GM20000 (cell line): ENCODE results near the gene PARVA.

Experiments used
- DNase-seq: peaks from one replicate; pipeline ENCODE4 v3.0.0; 2012; ENCODE audit warnings: low spot score
- CTCF ChIP-seq: IDR thresholded peaks from 2 replicates; pipeline ENCODE4 v1.5.1; 2012; ENCODE audit warnings: mild to moderate bottlenecking, control low read depth; ENCODE audit errors: extremely low read depth, missing control alignments

Gene PARVA

DNA sequence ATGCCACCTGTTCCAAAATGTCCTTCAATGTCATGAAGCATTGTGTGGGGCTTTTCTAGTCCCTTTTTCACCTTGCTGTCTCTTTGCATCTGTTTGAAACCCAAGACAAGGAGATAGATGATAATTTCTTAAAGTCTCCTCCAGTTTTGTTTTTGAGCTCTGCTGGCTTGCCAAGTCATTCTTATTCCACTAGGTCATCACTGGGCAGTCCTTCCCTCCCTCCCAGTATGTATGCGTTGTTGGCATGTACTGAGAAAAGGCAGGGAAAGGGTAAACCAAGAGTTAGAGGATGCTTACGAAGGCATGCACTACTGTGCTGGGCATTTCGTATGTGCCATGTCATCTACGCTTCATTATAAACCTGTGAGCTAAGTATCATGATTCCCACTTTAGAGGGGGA is 78.6 kb downstream of the PARVA start:
- TF ChIP-seq CTCF = no peak
- no peak for DNase-seq

DNA sequence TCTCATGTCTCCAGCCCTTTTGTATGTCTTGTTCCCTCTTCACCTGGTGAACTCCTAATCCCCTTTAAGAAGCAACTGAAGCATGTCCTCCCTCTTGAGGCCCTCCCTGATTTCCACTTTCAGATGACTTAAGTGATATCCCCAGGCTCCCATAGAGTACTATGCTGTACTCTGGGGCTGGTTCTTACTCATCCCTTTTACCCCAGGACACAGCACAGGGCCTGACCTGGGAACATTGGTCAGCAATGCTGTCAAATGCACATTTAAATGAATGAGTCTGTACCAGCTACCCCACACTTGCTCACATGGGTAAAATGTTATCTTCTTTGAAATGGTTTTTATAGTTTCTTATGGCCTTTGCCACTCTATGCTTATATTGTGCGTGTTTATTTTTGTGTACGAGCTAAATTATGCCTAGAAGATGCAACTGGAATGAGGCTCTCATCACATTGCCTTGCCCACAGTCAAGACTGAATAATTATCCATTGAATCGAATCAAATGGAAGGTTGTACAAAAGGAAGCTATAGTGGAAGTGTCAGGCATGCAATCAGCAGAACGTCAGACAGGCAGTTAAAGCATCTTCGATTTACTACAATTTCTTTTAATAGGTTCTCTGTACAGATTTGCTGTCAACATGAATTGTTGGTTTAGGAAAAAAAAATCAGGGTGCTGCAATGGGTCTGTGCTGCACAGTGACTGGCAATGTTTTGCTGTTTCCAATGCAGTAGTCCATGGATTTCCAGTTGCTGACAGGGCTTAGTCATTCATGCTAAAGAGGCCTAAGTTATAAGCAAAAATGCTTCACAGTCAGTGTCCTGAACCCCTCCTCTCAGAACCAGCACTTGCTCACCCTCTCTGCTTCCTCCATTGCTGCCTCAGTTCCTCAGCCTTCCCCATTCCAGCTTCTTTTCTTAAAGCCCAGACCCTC is 79.5 kb downstream of the PARVA start:
- no peak for DNase-seq
- TF ChIP-seq CTCF = no peak

GRCh38 chr11:12458042-12458441 is 80.7 kb downstream of the PARVA start:
- TF ChIP-seq CTCF = no peak
- no peak for DNase-seq

DNA sequence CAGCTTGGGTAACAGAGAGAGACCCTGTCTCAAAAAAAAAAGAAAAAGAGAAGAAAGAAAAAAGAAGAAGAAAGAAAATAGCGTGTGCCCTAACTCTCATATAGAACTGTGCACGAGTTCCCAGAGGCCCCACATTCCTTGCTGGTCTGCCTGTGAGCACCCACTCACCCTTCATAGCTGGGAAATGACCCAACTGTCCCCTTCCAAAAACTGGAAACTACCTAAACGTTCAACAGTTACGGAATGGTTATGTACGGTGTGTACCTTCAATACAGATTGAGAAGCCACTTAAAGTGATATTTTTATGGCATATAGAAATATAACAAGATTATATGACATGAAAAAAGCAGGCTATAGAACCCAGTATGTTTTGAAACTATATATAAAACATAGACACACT is 82.0 kb downstream of the PARVA start:
- DNase-seq = no peak
- no peak for TF ChIP-seq CTCF

GRCh38 chr11:12459865-12460444 is 82.6 kb downstream of the PARVA start:
- no peak for DNase-seq

DNA sequence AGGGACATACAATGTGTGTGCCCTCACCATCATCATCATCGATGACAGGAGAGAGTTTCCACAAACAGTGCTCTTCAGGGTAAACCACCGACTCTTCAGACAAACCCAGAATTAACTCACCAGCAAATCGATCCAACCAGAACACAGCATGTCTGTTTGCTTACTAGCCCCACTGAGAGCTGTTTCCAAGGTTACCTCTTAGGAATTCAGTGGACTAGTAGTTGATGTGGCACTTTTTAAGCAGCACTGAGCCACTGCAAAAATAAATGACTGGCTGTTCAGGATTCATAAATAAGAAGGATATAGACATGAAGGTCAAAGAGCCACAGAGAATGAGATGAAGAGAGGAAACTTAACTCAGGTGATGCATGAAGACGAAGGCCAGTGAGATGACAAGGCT is 83.1 kb downstream of the PARVA start:
- TF ChIP-seq CTCF = no peak
- DNase-seq = no peak

More at GRCh38 chr11:12459865-12460444, 82.6 kb downstream of the PARVA start:
- TF ChIP-seq CTCF = no peak

DNA sequence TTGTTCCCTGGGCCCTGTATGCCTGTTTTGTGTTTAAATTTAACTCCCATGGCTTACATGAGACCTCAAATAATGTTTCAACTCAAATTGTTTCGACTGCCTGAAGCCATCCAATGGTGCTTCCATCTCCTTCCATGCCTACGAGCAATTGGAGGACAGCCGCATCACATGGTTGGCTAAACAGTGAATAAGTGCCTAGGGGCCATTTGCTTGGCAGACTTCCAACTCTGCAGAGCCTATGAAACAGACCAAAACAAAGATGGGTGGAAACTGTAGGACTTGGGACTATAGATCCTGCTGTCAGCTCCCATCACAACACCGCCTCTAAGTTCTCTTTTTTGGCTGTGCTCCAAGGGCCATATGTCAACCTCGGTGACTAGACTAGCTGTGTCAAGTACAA is 84.1 kb downstream of the PARVA start:
- no peak for TF ChIP-seq CTCF
- DNase-seq = no peak
